ENCODE measurements around the gene KRT79.

The KRT79 gene

GRCh38 chr12:52846356-52846970 lies 12.4 kb upstream of the KRT79 start:
- no peaks in the 10 kb centered on the region for H3K9me3 ChIP-seq
- H3K4me3 ChIP-seq (ENCODE audit: low read depth in 1 of 2, low read length in 1 of 2), result no peak overlapping the region
- H3K27ac ChIP-seq, result no peak overlapping the region
- no peaks in the 10 kb centered on the region for H3K36me3 ChIP-seq
- H3K4me1 ChIP-seq (ENCODE audit: control insufficient read depth in 1 of 2, insufficient read depth in 1 of 2, low read depth in 1 of 2, low read length in 1 of 2), result no peaks in the 10 kb centered on the region
- TF ChIP-seq, protein P1, sequence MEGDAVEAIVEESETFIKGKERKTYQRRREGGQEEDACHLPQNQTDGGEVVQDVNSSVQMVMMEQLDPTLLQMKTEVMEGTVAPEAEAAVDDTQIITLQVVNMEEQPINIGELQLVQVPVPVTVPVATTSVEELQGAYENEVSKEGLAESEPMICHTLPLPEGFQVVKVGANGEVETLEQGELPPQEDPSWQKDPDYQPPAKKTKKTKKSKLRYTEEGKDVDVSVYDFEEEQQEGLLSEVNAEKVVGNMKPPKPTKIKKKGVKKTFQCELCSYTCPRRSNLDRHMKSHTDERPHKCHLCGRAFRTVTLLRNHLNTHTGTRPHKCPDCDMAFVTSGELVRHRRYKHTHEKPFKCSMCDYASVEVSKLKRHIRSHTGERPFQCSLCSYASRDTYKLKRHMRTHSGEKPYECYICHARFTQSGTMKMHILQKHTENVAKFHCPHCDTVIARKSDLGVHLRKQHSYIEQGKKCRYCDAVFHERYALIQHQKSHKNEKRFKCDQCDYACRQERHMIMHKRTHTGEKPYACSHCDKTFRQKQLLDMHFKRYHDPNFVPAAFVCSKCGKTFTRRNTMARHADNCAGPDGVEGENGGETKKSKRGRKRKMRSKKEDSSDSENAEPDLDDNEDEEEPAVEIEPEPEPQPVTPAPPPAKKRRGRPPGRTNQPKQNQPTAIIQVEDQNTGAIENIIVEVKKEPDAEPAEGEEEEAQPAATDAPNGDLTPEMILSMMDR (IDR thresholded peaks at IDR 0.05), result no peak
- no peaks in the 10 kb centered on the region for H3K27me3 ChIP-seq

DNA sequence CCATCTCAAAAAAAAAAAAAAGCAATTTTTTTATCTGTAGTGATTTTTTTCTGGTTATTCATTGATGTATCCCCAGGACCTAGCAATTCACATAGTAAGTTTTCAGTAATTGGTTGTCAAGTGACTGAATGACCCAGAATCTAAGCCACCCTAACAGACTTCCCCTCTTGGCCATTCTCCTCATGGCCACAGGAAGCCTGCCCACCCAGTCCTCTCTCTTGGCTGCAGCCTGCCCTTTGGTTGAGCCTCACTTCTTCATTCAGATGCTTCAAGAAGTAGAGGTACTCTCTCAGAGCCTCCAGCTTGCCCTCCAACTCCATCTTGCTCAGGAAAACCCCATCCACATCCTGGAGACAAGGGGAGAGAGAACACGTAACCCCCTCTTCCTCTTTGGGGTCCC lies 11.8 kb upstream of the KRT79 start:
- H3K4me1 ChIP-seq (ENCODE audit: control insufficient read depth in 1 of 2, insufficient read depth in 1 of 2, low read depth in 1 of 2, low read length in 1 of 2), result no peaks in the 10 kb centered on the region
- TF ChIP-seq, protein P1 (IDR thresholded peaks at IDR 0.05), result no peak
- H3K9me3 ChIP-seq, result no peaks in the 10 kb centered on the region
- H3K27ac ChIP-seq, result no peak overlapping the region
- no peaks in the 10 kb centered on the region for H3K27me3 ChIP-seq
- H3K4me3 ChIP-seq (ENCODE audit: low read depth in 1 of 2, low read length in 1 of 2), result no peak overlapping the region
- no peaks in the 10 kb centered on the region for H3K36me3 ChIP-seq

- no peaks in the 10 kb centered on the region for H3K4me1 ChIP-seq (ENCODE audit: control insufficient read depth in 1 of 2, insufficient read depth in 1 of 2, low read depth in 1 of 2, low read length in 1 of 2)
- peaks cover 4% of the 10 kb centered on the region for H3K27me3 ChIP-seq
Measured at GRCh38 chr12:52844386-52844785, 10.3 kb upstream of the KRT79 start.

GRCh38 chr12:52839436-52840105 lies 5.5 kb upstream of the KRT79 start:
- Histone ChIP-seq H3K9me3 (no peaks in the 10 kb centered on the region), H3K4me1 (ENCODE audit: control insufficient read depth in 1 of 2, insufficient read depth in 1 of 2, low read depth in 1 of 2, low read length in 1 of 2) (no peaks in the 10 kb centered on the region), H3K36me3 (no peaks in the 10 kb centered on the region), H3K27ac (no peak overlapping the region), H3K27me3 (peaks cover 11% of the 10 kb centered on the region), H3K4me3 (ENCODE audit: low read depth in 1 of 2, low read length in 1 of 2) (no peak overlapping the region)
- TF ChIP-seq, protein P1 (IDR thresholded peaks at IDR 0.05), result no peak

More at GRCh38 chr12:52844386-52844785, 10.3 kb upstream of the KRT79 start:
- Histone ChIP-seq H3K9me3 (no peaks in the 10 kb centered on the region), H3K36me3 (no peaks in the 10 kb centered on the region), H3K27ac (no peak overlapping the region), H3K4me3 (ENCODE audit: low read depth in 1 of 2, low read length in 1 of 2) (no peak overlapping the region)
- TF ChIP-seq, protein P1 (IDR thresholded peaks at IDR 0.05), result no peak

GRCh38 chr12:52838609-52839435 lies 4.7 kb upstream of the KRT79 start:
- TF ChIP-seq, protein P1 (IDR thresholded peaks at IDR 0.05), result no peak
- Histone ChIP-seq H3K4me3 (ENCODE audit: low read depth in 1 of 2, low read length in 1 of 2) (no peak overlapping the region), H3K27me3 (peaks cover 11% of the 10 kb centered on the region), H3K4me1 (ENCODE audit: control insufficient read depth in 1 of 2, insufficient read depth in 1 of 2, low read depth in 1 of 2, low read length in 1 of 2) (no peaks in the 10 kb centered on the region), H3K27ac (no peak overlapping the region), H3K36me3 (no peaks in the 10 kb centered on the region), H3K9me3 (no peaks in the 10 kb centered on the region)

Data from neutrophil (primary cell).